Activated CD4-positive, alpha-beta T cell treated with anti-CD3 and anti-CD28 coated beads, Interleukin-2, amount 50 U/mL, for 24 hours (primary cell): ENCODE results near the gene ZNF543.

ENCODE experiments used
- DNase-seq, 2 donors: peaks; one replicate each; pipeline ENCODE4 v3.0.0-alpha.2; 2020; ENCODE audit warnings: low read depth in 1 of 2, low spot score in 1 of 2

ZNF543 gene

DNA sequence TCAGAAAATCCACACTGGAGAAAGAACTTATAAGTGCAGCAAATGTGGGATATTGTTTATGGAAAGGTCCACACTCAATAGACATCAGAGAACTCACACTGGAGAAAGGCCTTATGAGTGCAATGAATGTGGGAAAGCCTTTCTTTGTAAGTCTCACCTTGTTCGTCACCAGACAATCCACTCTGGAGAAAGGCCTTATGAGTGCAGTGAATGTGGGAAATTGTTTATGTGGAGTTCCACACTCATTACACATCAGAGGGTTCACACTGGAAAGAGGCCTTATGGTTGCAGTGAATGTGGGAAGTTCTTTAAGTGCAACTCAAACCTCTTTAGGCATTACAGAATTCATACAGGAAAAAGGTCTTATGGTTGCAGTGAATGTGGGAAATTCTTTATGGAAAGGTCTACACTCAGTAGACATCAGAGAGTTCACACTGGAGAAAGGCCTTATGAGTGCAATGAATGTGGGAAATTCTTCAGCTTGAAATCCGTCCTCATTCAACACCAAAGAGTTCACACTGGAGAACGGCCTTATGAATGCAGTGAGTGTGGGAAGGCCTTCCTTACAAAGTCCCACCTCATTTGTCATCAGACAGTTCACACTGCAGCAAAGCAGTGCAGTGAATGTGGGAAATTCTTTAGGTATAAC is 57.4 kb downstream of the ZNF543 start:
- DNase-seq = no peak
